ENCODE measurements around the gene AMDHD1.

- TF ChIP-seq CTCF (IDR thresholded peaks at IDR 0.05) = no peak
- no peak for TF ChIP-seq POLR2A (IDR thresholded peaks at IDR 0.05)
- TF ChIP-seq POLR2AphosphoS5 (IDR thresholded peaks at IDR 0.05) = no peak
Observed at GRCh38 chr12:95919110-95919509, 24.0 kb upstream of the AMDHD1 start.
